ENCODE data around the gene MIDN.

DNA sequence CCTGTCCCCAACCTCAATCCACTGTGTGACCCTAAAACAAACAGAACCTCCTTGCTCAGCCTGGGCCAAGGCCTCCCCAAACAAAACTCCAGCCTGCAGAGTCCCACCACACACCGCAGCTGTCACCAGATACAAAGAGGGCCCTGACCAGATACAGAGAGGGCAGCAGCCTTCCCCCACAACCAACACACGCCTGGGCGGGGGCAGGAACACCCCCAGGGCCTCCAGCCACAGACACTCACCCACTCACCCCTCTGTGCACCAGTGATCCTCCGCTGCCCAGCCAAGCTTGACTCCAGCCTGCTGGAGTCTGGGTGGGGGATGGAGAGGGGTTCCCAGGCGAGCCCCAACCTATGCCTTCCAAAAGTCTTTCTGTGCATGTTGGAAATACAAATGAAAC lies 14.8 kb downstream of the MIDN start:
- TF ChIP-seq, protein P1, sequence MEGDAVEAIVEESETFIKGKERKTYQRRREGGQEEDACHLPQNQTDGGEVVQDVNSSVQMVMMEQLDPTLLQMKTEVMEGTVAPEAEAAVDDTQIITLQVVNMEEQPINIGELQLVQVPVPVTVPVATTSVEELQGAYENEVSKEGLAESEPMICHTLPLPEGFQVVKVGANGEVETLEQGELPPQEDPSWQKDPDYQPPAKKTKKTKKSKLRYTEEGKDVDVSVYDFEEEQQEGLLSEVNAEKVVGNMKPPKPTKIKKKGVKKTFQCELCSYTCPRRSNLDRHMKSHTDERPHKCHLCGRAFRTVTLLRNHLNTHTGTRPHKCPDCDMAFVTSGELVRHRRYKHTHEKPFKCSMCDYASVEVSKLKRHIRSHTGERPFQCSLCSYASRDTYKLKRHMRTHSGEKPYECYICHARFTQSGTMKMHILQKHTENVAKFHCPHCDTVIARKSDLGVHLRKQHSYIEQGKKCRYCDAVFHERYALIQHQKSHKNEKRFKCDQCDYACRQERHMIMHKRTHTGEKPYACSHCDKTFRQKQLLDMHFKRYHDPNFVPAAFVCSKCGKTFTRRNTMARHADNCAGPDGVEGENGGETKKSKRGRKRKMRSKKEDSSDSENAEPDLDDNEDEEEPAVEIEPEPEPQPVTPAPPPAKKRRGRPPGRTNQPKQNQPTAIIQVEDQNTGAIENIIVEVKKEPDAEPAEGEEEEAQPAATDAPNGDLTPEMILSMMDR (IDR thresholded peaks at IDR 0.05), result no peak
- TF ChIP-seq EP300 (IDR thresholded peaks at IDR 0.05) (no peak), POLR2A (IDR thresholded peaks at IDR 0.05) (no peak), POLR2AphosphoS5 (IDR thresholded peaks at IDR 0.05) (no peak)

All from upper lobe of left lung (tissue), 4 donors.